ENCODE data around the gene LURAP1L.

- no peak for TF ChIP-seq CTCF (IDR thresholded peaks at IDR 0.05)
- no peak for TF ChIP-seq CHD4 (IDR thresholded peaks at IDR 0.05; ENCODE audit: borderline replicate concordance)
- no peak for TF ChIP-seq KDM1A (IDR thresholded peaks at IDR 0.05; ENCODE audit: low read depth)
- TF ChIP-seq POLR2A (IDR thresholded peaks at IDR 0.05; ENCODE audit: low read length) = no peak
- TF ChIP-seq RAD21 (conservative IDR thresholded peaks at IDR 0.05 in 1 of 2, IDR thresholded peaks at IDR 0.05 in 1 of 2) = no peak
- no peak for TF ChIP-seq PBX3 (IDR thresholded peaks at IDR 0.05)
- TF ChIP-seq ZFP36 (IDR thresholded peaks at IDR 0.05; ENCODE audit: borderline replicate concordance, partially characterized antibody) = no peak
Measured at GRCh38 chr9:12816656-12817101, 41.9 kb downstream of the LURAP1L start.
